22Rv1 (cell line): ENCODE measurements around the gene SMYD3.

Source experiments
- ZFX ChIP-seq: fragments of 450-650 bp; IDR thresholded peaks from 2 replicates; pipeline ENCODE4 v1.6.1; 2017; ENCODE audit warnings: antibody characterized with exemption, borderline replicate concordance
- TF ChIP-seq, protein P1 (sequence below): fragments of 450-650 bp; IDR thresholded peaks from 2 replicates; pipeline ENCODE4 v1.5.1; 2017; ENCODE audit warnings: mild to moderate bottlenecking

GRCh38 chr1:245831518-245831917 is 675.6 kb downstream of the SMYD3 start:
- TF ChIP-seq, protein P1, sequence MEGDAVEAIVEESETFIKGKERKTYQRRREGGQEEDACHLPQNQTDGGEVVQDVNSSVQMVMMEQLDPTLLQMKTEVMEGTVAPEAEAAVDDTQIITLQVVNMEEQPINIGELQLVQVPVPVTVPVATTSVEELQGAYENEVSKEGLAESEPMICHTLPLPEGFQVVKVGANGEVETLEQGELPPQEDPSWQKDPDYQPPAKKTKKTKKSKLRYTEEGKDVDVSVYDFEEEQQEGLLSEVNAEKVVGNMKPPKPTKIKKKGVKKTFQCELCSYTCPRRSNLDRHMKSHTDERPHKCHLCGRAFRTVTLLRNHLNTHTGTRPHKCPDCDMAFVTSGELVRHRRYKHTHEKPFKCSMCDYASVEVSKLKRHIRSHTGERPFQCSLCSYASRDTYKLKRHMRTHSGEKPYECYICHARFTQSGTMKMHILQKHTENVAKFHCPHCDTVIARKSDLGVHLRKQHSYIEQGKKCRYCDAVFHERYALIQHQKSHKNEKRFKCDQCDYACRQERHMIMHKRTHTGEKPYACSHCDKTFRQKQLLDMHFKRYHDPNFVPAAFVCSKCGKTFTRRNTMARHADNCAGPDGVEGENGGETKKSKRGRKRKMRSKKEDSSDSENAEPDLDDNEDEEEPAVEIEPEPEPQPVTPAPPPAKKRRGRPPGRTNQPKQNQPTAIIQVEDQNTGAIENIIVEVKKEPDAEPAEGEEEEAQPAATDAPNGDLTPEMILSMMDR, result no peak
- no peak for TF ChIP-seq ZFX
